ENCODE data around the gene FAM98A. TPM values are rescaled to one million over a fixed set of nuclear protein-coding genes. Genes with fewer than 3 reads are reported as not detected.

The FAM98A gene
- total RNA-seq, result 43.1 and 56.0 TPM in 2 replicates

DNA sequence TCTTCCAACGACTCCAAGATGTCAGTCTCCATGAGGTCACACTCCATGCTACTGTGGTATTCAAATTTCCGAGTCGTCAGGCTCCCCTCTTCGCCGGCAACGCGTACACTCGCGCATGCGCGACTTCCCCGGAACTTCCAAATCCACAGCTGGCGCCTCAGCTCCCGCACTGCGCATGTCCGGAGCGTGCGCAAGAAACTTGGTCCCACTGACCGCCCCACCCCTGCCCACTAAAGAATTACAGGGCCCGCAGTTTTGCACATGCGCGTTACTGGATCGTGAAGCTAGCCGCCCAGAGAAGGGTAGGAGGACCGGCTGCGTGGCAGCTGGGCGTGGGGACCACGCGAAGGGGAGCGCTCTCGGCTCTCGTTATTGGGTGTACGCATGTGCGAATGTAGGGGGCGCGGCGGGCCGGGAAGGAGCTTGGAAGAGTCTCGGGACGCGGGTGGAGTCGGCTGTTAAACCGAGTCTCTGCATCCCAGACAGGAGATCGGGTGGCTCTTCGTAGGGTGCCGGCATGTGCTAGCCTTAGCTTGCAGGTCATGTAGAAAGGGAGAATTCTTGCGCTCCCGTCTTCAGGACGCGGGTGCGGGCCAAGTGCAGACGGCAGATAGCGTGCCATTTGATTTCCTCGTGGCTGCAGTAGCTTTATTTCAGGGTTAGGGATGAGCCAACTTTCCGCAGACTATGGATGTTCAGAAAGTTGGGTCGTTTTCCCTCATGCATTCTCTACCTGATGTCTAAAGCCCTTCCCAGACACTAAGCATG is at the start of gene FAM98A:
Gene FAM98A, minus strand, starts transcription at position 125 of the 768 bp plus-strand sequence. Its CDS starts 78 bp downstream, at position 47.

Small RNAs within 50 kb of the gene (small RNA-seq; reads per million reads assigned to genes)
- not detected for gene ATP6V0E1P3 (ENCODE audit: low replicate concordance)

Other genes with a start within 250 kb of the FAM98A start
- 4.8 and 11.2 TPM in 2 replicates for gene RASGRP3, start 122.7 kb downstream of the FAM98A start, total RNA-seq